Measurements from ENCODE around the gene TECTB. TPM values are rescaled to one million over a fixed set of nuclear protein-coding genes. Genes with fewer than 3 reads are reported as not detected.

TECTB gene
- total RNA-seq, 1 donor from 2014 or later: not detected

DNA sequence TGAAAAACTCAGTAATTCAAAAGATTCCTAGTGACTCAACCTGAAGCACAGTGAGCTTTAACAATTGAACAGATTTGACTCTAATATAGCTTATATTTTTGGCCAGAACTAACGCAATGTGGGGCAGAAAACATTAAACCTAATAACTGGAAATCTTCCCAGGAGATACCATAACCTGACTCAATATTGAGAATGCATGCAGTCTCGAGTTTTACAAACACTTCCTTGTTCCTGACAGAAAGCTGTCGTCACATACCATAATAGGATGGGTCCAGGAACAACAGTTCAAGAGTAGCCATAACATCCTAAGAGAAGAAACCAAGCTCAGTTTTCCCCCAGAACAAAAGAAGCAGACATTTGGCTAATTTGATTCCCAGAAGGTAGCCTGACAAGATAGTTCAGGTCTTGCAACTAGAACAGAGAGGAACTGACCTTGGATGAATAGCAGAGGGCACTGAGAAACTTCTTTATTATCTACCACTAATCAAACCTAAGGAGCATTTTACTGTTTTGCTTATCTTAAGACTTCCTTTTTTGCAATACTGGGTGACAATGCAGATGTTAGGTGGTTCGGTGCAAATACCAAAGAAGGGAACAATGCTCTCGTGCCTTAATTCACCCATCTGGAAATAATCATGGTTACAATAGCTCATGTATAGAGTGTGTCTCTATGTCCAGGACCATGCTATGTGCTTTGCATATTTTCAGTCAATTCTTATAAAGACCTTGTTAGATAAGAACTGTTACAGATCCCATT lies 52.1 kb downstream of the TECTB start:
- H3K27me3 Mint-ChIP-seq: peaks cover 9% of the 10 kb centered on the region
- H3K27ac Mint-ChIP-seq: no peak overlapping the region
- peaks cover 5% of the 10 kb centered on the region for H3K4me1 Mint-ChIP-seq
- intact Hi-C loops (cut with micrococcal nuclease): loop anchor here (10.0 kb wide), 1 partner anchor 460 kb away; no protein-coding TSS in a partner anchor
- no peaks in the 10 kb centered on the region for H3K36me3 Mint-ChIP-seq (ENCODE audit: low read depth)
- no peaks in the 10 kb centered on the region for H3K9me3 Mint-ChIP-seq
- H3K4me3 Mint-ChIP-seq: no peak overlapping the region
- no peak for DNase-seq

DNA sequence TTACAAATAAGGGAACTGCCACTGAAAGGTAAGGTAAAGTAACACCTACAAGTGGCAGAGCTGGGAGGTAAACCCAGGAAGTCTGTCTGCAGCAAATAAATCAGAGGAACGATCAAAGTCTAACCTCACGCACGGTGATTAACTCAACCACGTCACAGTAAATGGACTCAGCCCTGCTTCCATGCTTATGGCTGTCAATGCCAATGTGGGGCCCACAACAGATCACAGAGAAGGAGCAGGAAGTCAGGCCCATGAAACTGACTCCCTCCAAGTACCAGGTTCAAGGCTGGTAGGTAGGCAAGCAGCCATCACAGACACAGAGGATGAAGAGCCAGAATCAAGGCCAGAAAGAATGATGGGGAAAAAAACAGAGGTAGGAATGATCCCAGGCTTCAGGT lies 52.7 kb downstream of the TECTB start:
- DNase-seq: no peak
- Mint-ChIP-seq H3K36me3 (ENCODE audit: low read depth) (no peaks in the 10 kb centered on the region), H3K4me3 (no peak overlapping the region), H3K27me3 (peaks cover 9% of the 10 kb centered on the region), H3K9me3 (no peaks in the 10 kb centered on the region), H3K4me1 (peaks cover 3% of the 10 kb centered on the region), H3K27ac (no peak overlapping the region)
- intact Hi-C loops (cut with micrococcal nuclease): loop anchor here (10.0 kb wide), 1 partner anchor 461 kb away; no protein-coding TSS in a partner anchor

DNA sequence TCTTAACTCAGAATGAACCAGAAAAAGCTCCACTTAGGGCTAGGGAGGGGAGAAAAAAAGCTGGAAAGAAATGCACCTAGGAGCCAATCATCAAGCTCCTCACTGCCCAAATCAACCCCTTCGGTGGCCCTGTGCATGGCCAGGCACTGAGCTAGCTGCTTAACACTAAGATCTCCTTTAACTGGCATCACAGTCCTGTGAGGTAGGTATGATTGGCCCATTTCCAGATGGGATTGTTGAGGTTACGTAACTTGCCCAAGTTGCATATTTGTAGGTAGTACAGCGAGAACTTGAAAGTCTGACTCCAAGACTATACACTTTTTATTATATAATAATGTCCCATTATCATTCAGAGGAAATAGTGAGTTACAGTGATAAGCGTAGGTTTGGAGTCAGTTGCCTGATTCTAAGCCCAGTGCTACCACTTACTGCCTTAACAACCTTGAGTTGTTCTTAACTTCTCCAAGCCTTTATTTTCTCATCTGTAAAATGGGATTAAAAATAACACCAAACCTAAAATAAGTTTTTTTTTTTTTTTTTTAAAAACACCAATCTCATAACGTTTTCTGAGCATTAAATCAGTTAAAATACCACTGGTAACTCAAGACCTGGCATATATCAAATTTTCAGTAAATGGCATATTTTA lies 53.5 kb downstream of the TECTB start:
- Mint-ChIP-seq H3K36me3 (ENCODE audit: low read depth) (no peaks in the 10 kb centered on the region), H3K27ac (no peak overlapping the region), H3K4me3 (no peak overlapping the region), H3K4me1 (no peaks in the 10 kb centered on the region), H3K27me3 (peaks cover 9% of the 10 kb centered on the region), H3K9me3 (no peaks in the 10 kb centered on the region)
- no peak for DNase-seq
- intact Hi-C loops (cut with micrococcal nuclease): loop anchor here (10.0 kb wide), 1 partner anchor 462 kb away; no protein-coding TSS in a partner anchor

DNA sequence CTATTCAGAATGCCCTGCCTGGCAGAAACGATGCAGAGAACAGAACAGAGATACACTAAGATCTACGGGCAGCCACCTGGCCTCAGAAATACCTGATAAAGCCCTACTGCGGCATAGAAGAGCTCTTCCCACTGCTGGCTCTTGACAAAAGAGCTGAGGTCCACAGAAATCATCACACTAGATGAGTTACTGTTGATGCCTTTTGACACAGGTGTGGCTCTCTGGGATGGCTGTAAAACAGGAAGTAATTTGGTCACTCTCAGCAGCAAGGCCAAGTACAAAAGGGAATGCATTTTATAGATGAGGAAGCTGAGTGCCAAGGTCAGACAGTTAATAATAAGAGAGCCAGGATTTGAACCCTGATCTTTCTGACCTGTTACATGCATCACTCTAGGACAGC lies 55.8 kb downstream of the TECTB start:
- Mint-ChIP-seq H3K27me3 (peaks cover 9% of the 10 kb centered on the region), H3K9me3 (no peaks in the 10 kb centered on the region), H3K4me1 (no peaks in the 10 kb centered on the region), H3K27ac (no peak overlapping the region), H3K4me3 (no peak overlapping the region), H3K36me3 (ENCODE audit: low read depth) (no peaks in the 10 kb centered on the region)
- DNase-seq: no peak
- intact Hi-C loops (cut with micrococcal nuclease): loop anchor here (10.0 kb wide), 1 partner anchor 464 kb away; no protein-coding TSS in a partner anchor

DNA sequence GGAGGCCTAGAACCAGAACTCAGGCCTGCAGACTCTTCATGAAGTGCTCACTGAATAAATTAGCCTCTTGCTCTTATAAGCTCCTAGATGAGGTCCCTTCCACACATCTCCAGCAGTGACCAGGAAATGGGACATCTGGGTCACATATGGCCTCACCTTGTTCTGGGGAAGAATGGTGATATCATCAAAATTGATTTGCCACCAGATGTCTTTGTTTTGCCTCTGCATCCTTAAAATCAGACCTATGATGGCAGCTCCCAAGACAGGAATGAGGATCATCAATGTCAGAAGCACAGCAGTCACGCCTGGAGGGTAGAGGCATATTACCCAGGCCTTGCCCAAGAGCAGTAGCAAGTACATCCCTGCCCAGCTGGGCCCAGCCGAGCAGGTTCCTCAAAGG lies 57.4 kb downstream of the TECTB start:
- Mint-ChIP-seq H3K4me3 (no peak overlapping the region), H3K36me3 (ENCODE audit: low read depth) (no peaks in the 10 kb centered on the region), H3K4me1 (no peaks in the 10 kb centered on the region), H3K9me3 (no peaks in the 10 kb centered on the region), H3K27ac (no peak overlapping the region), H3K27me3 (peaks cover 9% of the 10 kb centered on the region)
- no peak for DNase-seq
- intact Hi-C loops (cut with micrococcal nuclease): no loop called here

DNA sequence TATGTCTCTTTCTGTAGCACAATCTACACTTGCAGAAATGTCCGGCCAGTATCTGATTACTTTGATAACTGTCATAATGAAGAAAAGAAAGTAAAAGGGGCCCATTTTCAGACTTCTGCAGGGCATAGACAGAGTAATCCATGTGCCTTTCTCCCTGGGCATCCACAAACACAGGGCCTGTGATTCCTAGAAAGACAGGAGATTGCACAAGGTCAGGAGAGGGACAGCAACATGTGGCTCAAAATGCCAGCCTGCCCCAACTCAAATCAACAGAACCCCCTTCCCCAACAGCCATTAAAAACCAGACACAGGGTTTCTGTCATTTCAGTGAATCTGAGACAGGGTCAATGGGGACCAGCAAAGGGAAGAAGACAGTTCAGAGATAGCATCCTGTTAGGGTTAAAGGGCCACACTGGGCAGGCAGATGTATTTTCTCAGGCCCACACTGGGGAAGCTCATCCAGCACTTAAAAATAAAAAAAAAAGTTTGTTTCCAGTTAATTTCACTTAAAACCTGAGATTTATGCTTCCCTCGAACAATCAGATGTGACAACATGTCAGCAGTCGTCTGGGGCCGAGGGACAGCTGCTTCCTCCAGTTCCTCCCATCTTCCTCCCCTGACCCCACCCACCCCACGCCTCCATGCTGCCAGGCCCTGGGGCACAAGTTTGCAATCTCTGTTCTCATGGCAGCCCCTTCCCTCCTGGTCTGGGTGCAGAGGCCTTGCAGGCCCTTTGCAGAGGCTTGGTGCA lies 60.0 kb downstream of the TECTB start:
- DNase-seq: no peak
- H3K27ac Mint-ChIP-seq: no peak overlapping the region
- no peaks in the 10 kb centered on the region for H3K9me3 Mint-ChIP-seq
- intact Hi-C loops (cut with micrococcal nuclease): no loop called here
- H3K4me3 Mint-ChIP-seq: no peak overlapping the region
- no peaks in the 10 kb centered on the region for H3K36me3 Mint-ChIP-seq (ENCODE audit: low read depth)
- peaks cover 3% of the 10 kb centered on the region for H3K27me3 Mint-ChIP-seq
- no peaks in the 10 kb centered on the region for H3K4me1 Mint-ChIP-seq

DNA sequence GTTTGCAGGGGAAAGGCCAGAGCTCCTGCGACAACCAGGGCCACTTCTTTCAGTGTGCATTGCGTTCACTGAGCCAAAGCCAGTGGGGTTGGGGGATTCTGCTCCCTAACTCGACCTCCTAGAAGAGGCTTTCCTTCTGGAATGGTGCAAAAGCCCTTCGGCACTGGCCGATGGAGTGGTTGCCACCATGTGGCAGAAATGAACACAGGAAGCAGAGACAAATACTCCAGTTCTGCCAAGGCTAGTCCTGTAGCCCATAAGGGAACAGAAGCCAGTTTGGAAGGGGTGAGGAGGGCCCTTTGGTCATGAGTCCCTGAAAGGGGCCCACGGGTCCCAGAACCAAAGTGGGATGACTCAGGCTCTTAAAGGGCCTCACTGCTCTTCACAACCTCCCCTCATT lies 61.1 kb downstream of the TECTB start:
- H3K27me3 Mint-ChIP-seq: peaks cover 3% of the 10 kb centered on the region
- no peaks in the 10 kb centered on the region for H3K9me3 Mint-ChIP-seq

DNA sequence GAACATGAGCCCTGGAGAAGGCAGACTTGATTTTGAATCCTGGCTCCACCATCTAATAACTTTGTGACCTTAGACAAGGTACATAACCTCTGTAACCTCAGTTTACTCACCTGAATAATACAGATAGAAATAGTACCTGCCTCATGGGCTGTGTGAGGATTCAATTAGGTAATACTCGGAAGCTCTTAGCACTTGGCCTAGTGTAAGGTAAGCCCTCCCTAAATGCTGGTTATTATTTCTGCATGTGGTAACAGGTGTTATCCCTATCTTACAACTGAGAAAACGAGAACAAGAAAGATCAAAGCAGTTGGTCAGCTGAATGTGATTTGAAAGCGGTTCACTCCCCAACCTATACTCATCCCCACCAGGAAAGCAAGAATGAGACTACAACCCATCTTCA lies 62.0 kb downstream of the TECTB start:
- no peak overlapping the region for H3K27ac Mint-ChIP-seq
- H3K4me1 Mint-ChIP-seq: no peaks in the 10 kb centered on the region
- H3K4me3 Mint-ChIP-seq: no peak overlapping the region
- H3K36me3 Mint-ChIP-seq (ENCODE audit: low read depth): no peaks in the 10 kb centered on the region
- H3K27me3 Mint-ChIP-seq: peaks cover 3% of the 10 kb centered on the region
- no peaks in the 10 kb centered on the region for H3K9me3 Mint-ChIP-seq
- intact Hi-C loops (cut with micrococcal nuclease): no loop called here
- no peak for DNase-seq

More for the DNA sequence above, 61.1 kb downstream of the TECTB start:
- no peak for DNase-seq
- no peaks in the 10 kb centered on the region for H3K4me1 Mint-ChIP-seq
- intact Hi-C loops (cut with micrococcal nuclease): no loop called here
- H3K27ac Mint-ChIP-seq: no peak overlapping the region
- no peaks in the 10 kb centered on the region for H3K36me3 Mint-ChIP-seq (ENCODE audit: low read depth)
- H3K4me3 Mint-ChIP-seq: no peak overlapping the region

DNA sequence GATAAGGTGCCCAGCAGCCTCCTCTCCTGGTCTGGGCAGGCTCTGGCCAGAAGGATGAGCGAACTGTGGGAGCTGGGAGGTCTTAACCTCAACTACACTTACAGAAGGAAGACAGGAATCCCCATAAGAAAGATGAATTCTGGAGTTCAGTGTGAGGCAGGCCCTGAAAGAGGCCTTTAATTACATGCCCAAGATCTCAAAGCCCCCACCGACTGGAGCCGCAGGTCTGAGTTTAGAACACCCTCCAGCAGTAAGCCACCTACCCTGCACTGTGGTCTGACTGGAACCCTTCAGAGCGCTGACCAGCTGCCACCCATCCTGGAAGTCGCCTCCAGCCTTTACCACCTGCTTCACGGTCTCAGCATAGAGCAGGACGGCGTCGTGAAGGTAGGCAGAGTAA lies 62.5 kb downstream of the TECTB start:
- Mint-ChIP-seq H3K27me3 (peaks cover 3% of the 10 kb centered on the region), H3K4me3 (no peak overlapping the region), H3K36me3 (ENCODE audit: low read depth) (no peaks in the 10 kb centered on the region), H3K27ac (no peak overlapping the region), H3K9me3 (no peaks in the 10 kb centered on the region), H3K4me1 (no peaks in the 10 kb centered on the region)
- no peak for DNase-seq
- intact Hi-C loops (cut with micrococcal nuclease): no loop called here

DNA sequence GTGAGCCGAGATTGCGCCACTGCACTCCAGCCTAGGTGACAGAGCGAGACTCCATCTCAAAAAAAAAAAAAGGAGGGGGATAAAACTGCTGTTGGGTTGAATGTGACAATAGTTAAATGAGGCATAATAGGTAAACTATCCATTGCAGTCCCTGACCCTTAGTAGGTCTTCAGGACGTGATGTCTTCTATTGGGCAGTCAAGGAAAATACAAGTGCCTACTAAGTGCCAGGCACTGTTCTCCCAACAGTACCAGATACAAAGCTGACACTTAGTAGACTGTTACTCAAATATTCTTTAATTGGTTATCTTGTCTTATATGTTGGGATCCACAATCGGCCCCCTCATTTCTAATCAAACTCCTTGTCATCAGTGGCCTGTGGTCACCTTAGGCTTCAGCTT lies 63.6 kb downstream of the TECTB start:
- H3K4me3 Mint-ChIP-seq: no peak overlapping the region
- no peaks in the 10 kb centered on the region for H3K4me1 Mint-ChIP-seq
- intact Hi-C loops (cut with micrococcal nuclease): no loop called here
- H3K27ac Mint-ChIP-seq: no peak overlapping the region
- H3K27me3 Mint-ChIP-seq: peaks cover 3% of the 10 kb centered on the region
- no peaks in the 10 kb centered on the region for H3K36me3 Mint-ChIP-seq (ENCODE audit: low read depth)
- DNase-seq: no peak
- H3K9me3 Mint-ChIP-seq: no peaks in the 10 kb centered on the region

DNA sequence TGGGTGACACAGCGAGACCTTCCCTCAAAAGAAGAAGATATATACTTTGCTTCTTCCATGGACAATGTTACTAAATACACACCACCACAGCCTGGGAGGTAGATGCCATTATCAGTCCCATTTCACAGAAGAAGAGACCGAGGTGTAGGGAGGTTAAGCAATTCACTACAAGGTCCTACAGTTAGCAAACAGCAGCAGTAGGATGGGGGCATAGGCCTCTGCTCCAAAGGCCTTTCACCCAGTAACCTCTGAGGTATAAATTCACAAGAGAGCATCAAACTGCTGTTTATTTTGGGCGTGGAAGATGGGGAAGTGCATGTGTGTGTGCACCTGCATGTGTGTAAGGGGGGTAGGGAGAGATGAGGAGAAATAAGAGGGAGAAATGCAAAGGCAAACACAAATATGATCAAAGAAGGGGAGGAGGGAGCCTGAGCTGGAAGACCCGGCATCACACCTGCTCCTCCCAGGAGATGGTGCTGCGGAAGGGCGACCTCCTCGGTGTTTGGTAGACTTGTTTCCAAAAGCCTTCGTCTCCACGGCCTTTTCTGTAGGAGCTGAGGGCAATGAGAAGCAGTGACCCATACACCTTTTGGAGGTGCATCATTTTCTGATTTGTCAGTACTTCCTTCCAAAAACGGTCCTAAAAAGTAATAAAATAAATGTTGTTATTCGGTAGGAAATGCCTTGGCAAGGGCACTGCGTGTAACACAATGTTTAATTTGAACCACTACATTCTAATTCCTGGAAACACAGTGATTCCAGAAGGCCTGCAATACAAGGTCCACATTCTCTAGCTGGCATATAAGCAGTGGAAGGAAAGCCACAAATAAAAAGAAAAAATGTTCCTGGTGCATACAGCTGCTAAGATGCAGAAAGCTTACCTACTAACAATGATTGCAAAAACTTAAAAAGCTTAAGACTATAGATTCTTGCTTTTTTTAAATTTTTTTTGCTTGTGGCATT lies 64.8 kb downstream of the TECTB start:
- H3K9me3 Mint-ChIP-seq: no peaks in the 10 kb centered on the region
- peaks cover 3% of the 10 kb centered on the region for H3K27me3 Mint-ChIP-seq
- no peak overlapping the region for H3K27ac Mint-ChIP-seq
- DNase-seq: no peak
- H3K4me1 Mint-ChIP-seq: no peaks in the 10 kb centered on the region
- H3K36me3 Mint-ChIP-seq (ENCODE audit: low read depth): no peaks in the 10 kb centered on the region
- intact Hi-C loops (cut with micrococcal nuclease): no loop called here
- H3K4me3 Mint-ChIP-seq: no peak overlapping the region

DNA sequence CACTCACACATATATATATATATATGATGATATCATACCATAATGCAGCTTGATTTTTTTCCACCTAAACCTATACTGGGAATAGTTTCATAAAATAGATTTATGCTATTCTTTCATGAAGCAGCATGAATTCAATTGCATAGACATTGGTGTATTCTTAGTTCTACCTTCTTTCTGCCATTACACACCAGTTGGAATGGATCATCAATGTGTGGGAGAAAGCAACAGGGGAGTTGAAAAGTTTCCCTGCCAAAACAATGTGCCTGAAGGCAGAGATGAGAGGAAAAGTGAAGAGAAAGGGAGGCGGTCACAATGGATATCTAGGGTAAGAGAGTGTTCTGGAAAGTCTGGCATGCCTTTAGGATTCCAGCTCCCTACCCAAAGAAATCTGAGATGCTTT lies 65.6 kb downstream of the TECTB start:
- Mint-ChIP-seq H3K9me3 (no peaks in the 10 kb centered on the region), H3K27ac (no peak overlapping the region), H3K4me3 (no peak overlapping the region), H3K27me3 (peaks cover 3% of the 10 kb centered on the region), H3K36me3 (ENCODE audit: low read depth) (no peaks in the 10 kb centered on the region), H3K4me1 (no peaks in the 10 kb centered on the region)
- intact Hi-C loops (cut with micrococcal nuclease): no loop called here
- no peak for DNase-seq

DNA sequence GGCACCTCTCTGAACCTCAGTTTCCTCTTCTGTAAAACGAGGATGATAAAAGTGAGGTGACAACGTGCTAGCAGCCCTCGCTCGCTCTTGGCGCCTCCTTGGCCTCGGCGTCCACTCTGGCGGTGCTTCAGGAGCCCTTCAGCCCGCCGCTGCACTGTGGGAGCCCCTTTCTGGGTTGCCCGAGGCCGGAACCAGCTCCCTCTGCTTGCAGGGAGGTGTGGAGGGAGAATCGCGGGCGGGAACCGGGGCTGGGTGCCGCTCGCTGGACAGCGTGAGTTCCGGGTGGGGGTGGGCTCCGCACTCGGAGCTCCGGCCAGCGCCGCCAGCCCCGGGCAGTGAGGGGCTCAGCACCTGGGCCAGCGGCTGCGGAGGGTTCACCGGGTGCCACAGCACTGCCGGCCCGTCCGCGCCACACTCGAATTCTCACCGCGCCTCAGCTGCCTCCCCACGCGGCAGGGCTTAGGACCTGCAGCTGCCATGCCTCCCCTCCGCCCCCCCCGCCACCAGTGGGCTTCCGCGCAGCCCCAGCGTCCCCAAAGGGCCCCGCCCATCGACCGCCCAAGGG lies 66.4 kb downstream of the TECTB start:
- intact Hi-C loops (cut with micrococcal nuclease): no loop called here
- H3K27ac Mint-ChIP-seq: no peak overlapping the region
- DNase-seq: no peak

More for the DNA sequence above, 66.4 kb downstream of the TECTB start:
- Mint-ChIP-seq H3K4me3 (no peak overlapping the region), H3K9me3 (no peaks in the 10 kb centered on the region), H3K36me3 (ENCODE audit: low read depth) (no peaks in the 10 kb centered on the region), H3K4me1 (no peaks in the 10 kb centered on the region), H3K27me3 (peaks cover 3% of the 10 kb centered on the region)
